Neuronal stem cell (in vitro differentiated cells): ENCODE results near the gene NLGN3.
"Not testable (repeated sequence)": the region's sequence is repeated elsewhere in the genome, so short reads cannot be mapped to it uniquely, and the experiment has no call there.

Experiments used
- DNase-seq: peaks from one replicate; pipeline ENCODE4 v3.0.0-alpha.2; 2013; ENCODE audit warnings: low spot score
- H2AFZ ChIP-seq: one replicate; pipeline ENCODE4 v1.6.1; 2013; ENCODE audit warnings: mild to moderate bottlenecking, low read length, inconsistent platforms
- H2AK5ac ChIP-seq: 2 replicates; pipeline ENCODE4 v1.6.1; 2013; ENCODE audit warnings: low read depth, mild to moderate bottlenecking, inconsistent platforms, low read length, moderate library complexity, mixed read lengths
- H2BK120ac ChIP-seq: 2 replicates; pipeline ENCODE4 v1.6.1; 2013; ENCODE audit warnings: low read depth, mild to moderate bottlenecking, inconsistent platforms, low read length, moderate library complexity, mixed read lengths
- H2BK12ac ChIP-seq: one replicate; pipeline ENCODE4 v1.6.1; 2013; ENCODE audit warnings: low read length, inconsistent platforms
- H2BK15ac ChIP-seq: 2 replicates; pipeline ENCODE4 v1.6.1; 2013; ENCODE audit warnings: mild to moderate bottlenecking, low read length, inconsistent platforms, mixed read lengths
- H2BK5ac ChIP-seq: one replicate; pipeline ENCODE4 v1.6.1; 2013; ENCODE audit warnings: inconsistent platforms, mild to moderate bottlenecking, low read length, moderate library complexity
- H3K14ac ChIP-seq: one replicate; pipeline ENCODE4 v1.6.1; 2013; ENCODE audit warnings: low read length, inconsistent platforms
- H3K18ac ChIP-seq: 2 replicates; pipeline ENCODE4 v1.6.1; 2013; ENCODE audit warnings: low read length, inconsistent platforms
- H3K23ac ChIP-seq: 2 replicates; pipeline ENCODE4 v1.6.1; 2013; ENCODE audit warnings: low read depth, mild to moderate bottlenecking, mixed read lengths, low read length, inconsistent platforms; ENCODE audit not compliant: poor library complexity
- H3K27ac ChIP-seq: replicated peaks from 3 replicates; pipeline ENCODE4 v1.5.1; 2013; ENCODE audit warnings: low read length, inconsistent platforms
- H3K27me3 ChIP-seq, 3 experiments: 2 replicates each; pipeline ENCODE4 v1.6.1; 2013; ENCODE audit warnings: low read length in 3 of 3, mild to moderate bottlenecking in 2 of 3, inconsistent platforms in 1 of 3, low read depth in 1 of 3, mixed read lengths in 1 of 3, moderate library complexity in 1 of 3; ENCODE audit not compliant: control insufficient read depth in 3 of 3, insufficient read depth in 3 of 3
- H3K36me3 ChIP-seq, 2 donors: replicated peaks in 1 of 2; 2 replicates each; pipeline ENCODE4 v1.6.1; 2013; ENCODE audit warnings: low read length in 2 of 2; ENCODE audit not compliant: control insufficient read depth in 2 of 2, insufficient read depth in 2 of 2
- H3K4ac ChIP-seq: 2 replicates; pipeline ENCODE4 v1.6.1; 2013; ENCODE audit warnings: inconsistent platforms, mild to moderate bottlenecking, low read length, moderate library complexity
- H3K4me1 ChIP-seq, 2 donors: 1 replicate in 1 of 2; 2 replicates in 1 of 2; pipeline ENCODE4 v1.6.1; 2013; ENCODE audit warnings: low read length in 2 of 2, low read depth in 1 of 2; ENCODE audit not compliant: control insufficient read depth in 2 of 2, insufficient read depth in 1 of 2
- H3K4me2 ChIP-seq: one replicate; pipeline ENCODE4 v1.6.1; 2013; ENCODE audit warnings: mild to moderate bottlenecking, low read length, inconsistent platforms; ENCODE audit not compliant: insufficient read depth, poor library complexity, severe bottlenecking
- H3K4me3 ChIP-seq, 2 donors: 2 replicates each; pipeline ENCODE4 v1.5.1; 2013; ENCODE audit warnings: low read length in 2 of 2, mild to moderate bottlenecking in 2 of 2, inconsistent platforms in 1 of 2, moderate library complexity in 1 of 2
- H3K79me1 ChIP-seq: one replicate; pipeline ENCODE4 v1.6.1; 2013; ENCODE audit warnings: low read depth, mild to moderate bottlenecking, inconsistent platforms, low read length, moderate library complexity
- H3K9ac ChIP-seq: one replicate; pipeline ENCODE4 v1.6.1; 2013; ENCODE audit warnings: mild to moderate bottlenecking, low read depth, low read length, inconsistent platforms; ENCODE audit not compliant: poor library complexity
- H3K9me3 ChIP-seq, 2 donors: replicated peaks in 1 of 2; 2 replicates each; pipeline versions ENCODE3 to v1.6.1; 2013; ENCODE audit warnings: low read length in 2 of 2, mild to moderate bottlenecking in 2 of 2, inconsistent platforms in 1 of 2, low read depth in 1 of 2, mixed read lengths in 1 of 2, moderate library complexity in 1 of 2; ENCODE audit not compliant: control insufficient read depth in 2 of 2, insufficient read depth in 1 of 2
- H4K8ac ChIP-seq: one replicate; pipeline ENCODE4 v1.6.1; 2013; ENCODE audit warnings: low read depth, mild to moderate bottlenecking, inconsistent platforms, low read length, moderate library complexity
- H4K91ac ChIP-seq: one replicate; pipeline ENCODE4 v1.6.1; 2013; ENCODE audit warnings: low read length, low read depth, mild to moderate bottlenecking, inconsistent platforms; ENCODE audit not compliant: poor library complexity
- WGBS, 2 donors: extraction: QIAGEN DNeasy Blood & Tissue Kit; methylation state at CpG; one replicate each; pipeline ENCODE4 v1.1.7; 2013; ENCODE audit warnings: missing lambda C conversion rate in 2 of 2, mixed read lengths in 1 of 2; ENCODE audit not compliant: insufficient read length in 2 of 2, insufficient replicate concordance in 1 of 2; ENCODE audit errors: extremely low coverage in 2 of 2; 5-methylcytosine and 5-hydroxymethylcytosine counted together

Gene NLGN3

DNA sequence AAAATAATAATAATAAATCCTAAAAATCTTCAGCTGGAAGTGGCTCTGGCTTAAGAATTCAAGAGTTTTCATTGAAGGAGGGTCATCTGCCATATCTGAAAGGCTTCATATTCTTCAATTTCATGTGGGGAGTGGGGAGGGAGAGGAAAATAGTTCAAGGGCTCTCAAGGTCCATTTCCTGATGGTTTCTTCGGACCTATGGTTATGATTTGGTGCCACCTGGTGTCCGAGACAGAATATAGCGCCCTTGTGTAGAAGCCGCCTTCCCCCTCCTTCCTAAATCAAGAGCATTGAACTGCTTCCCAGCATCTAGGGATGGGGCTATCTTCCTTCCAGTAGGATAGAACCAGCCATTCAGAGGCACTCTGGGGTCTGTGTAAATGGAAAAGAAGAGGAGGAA lies 34.3 kb downstream of the NLGN3 start:
- WGBS, 2 donors: no CpG with 5 or more reads among the region's 4 CpGs

DNA sequence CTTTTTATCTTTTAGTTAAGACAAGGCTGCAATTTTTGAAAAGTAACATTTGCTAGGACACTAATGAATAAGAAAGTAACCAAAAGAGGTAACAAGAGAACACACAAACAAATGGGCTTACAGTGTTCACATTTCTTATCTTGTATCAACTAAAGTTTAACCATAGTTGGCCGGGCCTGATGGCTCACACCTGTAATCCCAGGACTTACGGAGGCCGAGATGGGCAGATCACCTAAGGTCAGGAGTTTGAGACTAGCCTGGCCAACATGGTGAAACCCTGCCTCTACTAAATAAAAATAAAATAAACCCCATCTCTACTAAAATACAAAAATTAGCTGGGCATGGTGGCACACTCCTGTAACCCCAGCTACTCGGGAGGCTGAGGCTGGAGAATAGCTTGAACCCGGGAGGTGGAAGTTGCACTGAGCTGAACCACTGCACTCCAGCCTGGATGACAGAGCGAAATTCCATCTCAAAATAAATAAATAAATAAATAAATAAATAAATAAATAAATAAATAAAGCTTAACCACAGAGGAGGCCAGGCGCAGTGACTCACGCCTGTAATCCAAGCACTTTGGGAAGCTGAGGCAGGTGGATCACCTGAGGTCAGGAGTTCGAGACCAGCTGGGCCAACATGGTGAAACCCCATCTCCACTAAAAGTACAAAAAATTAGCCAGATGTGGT lies 36.1 kb downstream of the NLGN3 start:
- not testable (repeated sequence) for H3K4me3 ChIP-seq, H3K4me2 ChIP-seq, DNase-seq, H2BK15ac ChIP-seq, H2BK12ac ChIP-seq, H3K23ac ChIP-seq, H2AK5ac ChIP-seq, H4K8ac ChIP-seq, H3K9me3 ChIP-seq, H2AFZ ChIP-seq, H3K9ac ChIP-seq, H3K36me3 ChIP-seq, H3K4ac ChIP-seq, H3K14ac ChIP-seq, H3K79me1 ChIP-seq, H3K27me3 ChIP-seq, H2BK120ac ChIP-seq, H3K18ac ChIP-seq, H3K27ac ChIP-seq, H4K91ac ChIP-seq, H2BK5ac ChIP-seq
- no CpG with 5 or more reads among the region's 9 CpGs for WGBS, 2 donors
- peaks cover 10 to 11% of the 10 kb centered on the region in 2 donors for H3K4me1 ChIP-seq

More for the DNA sequence above, 34.3 kb downstream of the NLGN3 start:
- no peak overlapping the region for H3K14ac ChIP-seq
- H3K4ac ChIP-seq: no peak overlapping the region
- H3K27me3 ChIP-seq: no peaks in the 10 kb centered on the region
- no peak overlapping the region for H3K23ac ChIP-seq
- no peak overlapping the region for H2AFZ ChIP-seq
- no peaks in the 10 kb centered on the region for H3K36me3 ChIP-seq
- no peak overlapping the region for H4K8ac ChIP-seq
- peaks cover 7 to 8% of the 10 kb centered on the region in 2 donors for H3K4me1 ChIP-seq
- no peak overlapping the region for H3K18ac ChIP-seq
- no peak overlapping the region for H3K9ac ChIP-seq
- H3K9me3 ChIP-seq: no peaks in the 10 kb centered on the region
- DNase-seq: peak; percentile 44
- H2AK5ac ChIP-seq: no peak overlapping the region
- H4K91ac ChIP-seq: no peak overlapping the region
- H3K27ac ChIP-seq: no peak overlapping the region
- no peak overlapping the region for H2BK120ac ChIP-seq
- H3K79me1 ChIP-seq: no peaks in the 10 kb centered on the region
- H2BK15ac ChIP-seq: no peak overlapping the region
- H3K4me3 ChIP-seq: no peak overlapping the region
- H3K4me2 ChIP-seq: no peak overlapping the region
- H2BK5ac ChIP-seq: no peak overlapping the region
- no peak overlapping the region for H2BK12ac ChIP-seq

DNA sequence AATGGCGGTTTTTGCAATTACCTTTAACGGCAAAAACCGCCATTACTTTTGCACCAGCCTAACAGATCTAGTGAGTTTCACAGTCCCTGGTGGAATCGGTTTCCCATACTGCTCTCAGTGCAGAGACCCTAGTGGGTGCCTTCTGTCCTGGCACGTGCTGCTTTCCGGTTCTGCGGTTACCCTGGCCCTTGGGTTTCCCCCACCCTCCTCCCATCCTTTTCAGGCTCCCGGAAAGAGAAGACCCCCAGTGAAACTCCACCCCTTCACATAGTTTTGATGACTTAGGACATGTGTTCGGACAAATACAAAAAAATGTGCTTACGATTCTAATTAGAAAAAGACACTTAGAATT lies 36.9 kb downstream of the NLGN3 start:
- no peak for DNase-seq
- Histone ChIP-seq H4K91ac (no peak overlapping the region), H3K79me1 (no peaks in the 10 kb centered on the region), H3K23ac (no peak overlapping the region), H3K4me2 (peak overlapping the region; percentile 31), H2BK15ac (no peak overlapping the region), H3K9ac (no peak overlapping the region), H3K14ac (no peak overlapping the region), H3K27ac (peak overlapping the region; percentile 90), H3K18ac (peak overlapping the region; percentile 71), H2AK5ac (no peak overlapping the region), H4K8ac (no peak overlapping the region), H3K9me3 (no peaks in the 10 kb centered on the region), H3K4ac (no peak overlapping the region), H2BK5ac (no peak overlapping the region), H2AFZ (peak overlapping the region; percentile 36), H3K36me3 (no peaks in the 10 kb centered on the region), H3K27me3 (no peaks in the 10 kb centered on the region), H3K4me1 (peaks cover 10 to 11% of the 10 kb centered on the region in 2 donors), H3K4me3 (peak overlapping the region; percentile 41 to 74), H2BK12ac (no peak overlapping the region), H2BK120ac (no peak overlapping the region)
- WGBS, 2 donors: no CpG with 5 or more reads among the region's 10 CpGs

DNA sequence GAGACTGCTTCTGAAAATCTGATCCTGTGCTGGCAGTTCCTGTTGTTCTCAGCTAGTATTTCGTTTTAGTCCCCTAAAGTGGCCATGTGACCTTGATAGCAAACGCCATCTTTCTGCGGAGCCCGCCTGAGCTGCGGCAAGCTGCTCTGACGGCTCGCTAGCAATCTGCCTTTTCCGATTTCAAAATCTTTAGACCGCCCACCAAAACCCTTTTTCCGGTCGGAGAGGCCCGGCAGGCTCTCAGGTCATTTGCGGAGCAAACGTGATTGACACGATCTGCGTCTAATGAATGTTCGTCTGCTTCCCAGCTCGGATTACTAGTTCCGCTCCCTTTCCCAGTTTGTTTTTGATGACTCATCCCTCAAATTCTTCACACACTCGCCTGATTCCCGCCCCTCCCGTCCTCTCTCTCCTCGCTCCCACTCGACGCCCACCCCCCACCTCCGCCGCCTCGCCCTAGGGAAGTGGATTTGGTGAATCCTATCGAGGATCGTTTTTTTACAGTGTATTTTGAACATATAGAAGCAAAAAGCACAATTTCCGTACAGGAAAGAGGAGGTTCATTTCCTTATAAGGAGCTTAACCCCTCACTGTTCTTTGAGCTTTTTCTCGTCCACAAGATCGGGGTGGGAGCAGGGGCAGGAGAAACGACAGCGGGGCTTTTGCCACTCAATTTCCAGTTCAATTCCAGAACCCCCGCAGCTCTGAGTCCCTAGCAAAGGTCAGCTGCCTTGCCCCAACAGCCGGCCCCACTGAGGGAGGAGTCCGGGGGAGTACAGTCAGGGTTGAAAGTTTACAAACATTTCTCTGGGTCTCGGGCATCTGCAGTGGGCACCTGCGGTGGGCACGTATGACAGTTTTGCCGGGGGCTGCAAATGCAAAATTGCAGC lies 37.5 kb downstream of the NLGN3 start:
- Histone ChIP-seq H3K9me3 (no peaks in the 10 kb centered on the region), H3K23ac (no peak overlapping the region), H3K79me1 (no peaks in the 10 kb centered on the region), H3K27me3 (no peaks in the 10 kb centered on the region), H2AFZ (peak overlapping the region; percentile 55), H3K4ac (no peak overlapping the region), H4K91ac (no peak overlapping the region), H3K4me1 (peaks cover 10 to 11% of the 10 kb centered on the region in 2 donors), H3K4me2 (peak overlapping the region; percentile 31), H3K9ac (no peak overlapping the region), H2BK5ac (peak overlapping the region; percentile 71), H3K18ac (peak overlapping the region; percentile 55), H3K36me3 (no peaks in the 10 kb centered on the region), H4K8ac (no peak overlapping the region), H2BK12ac (no peak overlapping the region), H3K27ac (peak overlapping the region; percentile 90), H2BK15ac (no peak overlapping the region), H3K14ac (no peak overlapping the region), H2BK120ac (no peak overlapping the region), H3K4me3 (peak overlapping the region; percentile 44 to 74), H2AK5ac (no peak overlapping the region)
- no CpG with 5 or more reads among the region's 42 CpGs for WGBS, 2 donors
- DNase-seq: peak; percentile 87
